Breast epithelium (tissue), 4 donors: ENCODE measurements around the gene CACNA2D3. TPM values are rescaled to one million over a fixed set of nuclear protein-coding genes. Genes with fewer than 3 reads are reported as not detected.

Experiments used
- DNase-seq, 2 donors: peaks; one replicate each; pipeline ENCODE4 v3.0.0-alpha.2; 2019; ENCODE audit warnings: low spot score in 2 of 2
- H3K27ac ChIP-seq, 2 donors: fragments of 200-600 bp; sonication (generic) in 1 of 2; one replicate each; pipeline ENCODE4 v1.5.1; 2016 to 2019; ENCODE audit warnings: mild to moderate bottlenecking in 1 of 2
- H3K27me3 ChIP-seq, 2 donors: fragments of 200-600 bp; sonication (generic) in 1 of 2; one replicate each; pipeline versions ENCODE4 v1.5.1 to v1.6.0; 2017 to 2019; ENCODE audit warnings: control low read depth in 1 of 2, mild to moderate bottlenecking in 1 of 2
- H3K36me3 ChIP-seq: fragments of 200-600 bp; one replicate; pipeline ENCODE4 v1.5.1; 2019
- H3K4me1 ChIP-seq, 2 donors: fragments of 200-600 bp; sonication (generic); one replicate each; pipeline ENCODE4 v1.5.1; 2016 to 2019; ENCODE audit warnings: control low read depth in 1 of 2
- H3K4me3 ChIP-seq, 3 donors: fragments of 200-600 bp; sonication (generic); 1 replicate in 2 of 3; 2 replicates in 1 of 3; pipeline ENCODE4 v1.5.1; 2016 to 2019; ENCODE audit warnings: mild to moderate bottlenecking in 3 of 3, moderate library complexity in 2 of 3
- H3K9me3 ChIP-seq, 2 donors: fragments of 200-600 bp; sonication (generic) in 1 of 2; one replicate each; pipeline ENCODE4 v1.5.1; 2016 to 2019; ENCODE audit warnings: control low read depth in 1 of 2
- POLR2A ChIP-seq: fragments of 450-650 bp; IDR thresholded peaks from one replicate; pipeline ENCODE4 v1.6.1; 2016; ENCODE audit warnings: antibody characterized with exemption, mild to moderate bottlenecking, moderate library complexity
- POLR2AphosphoS5 ChIP-seq, 3 donors: sonication (generic); formaldehyde crosslinking; IDR thresholded peaks; one replicate each; pipeline ENCODE4 v1.6.1; 2017; ENCODE audit warnings: antibody characterized with exemption in 3 of 3
- intact Hi-C: fragments of 100-400 bp; cut with DNase I; formaldehyde crosslinking; loops from one replicate; pipeline ENCODE4 v1.15.1; 2023; ENCODE audit warnings: low total_unique reads
- total RNA-seq, 3 donors: library from RNA; depleted of rRNA; stranded (reverse); fragments of >200 nt; gene quantifications; one replicate each; pipeline ENCODE4 v1.1.0, GENCODE V29; 2016
- TF ChIP-seq, protein P1 (sequence below), 3 donors: fragments of 450-650 bp; IDR thresholded peaks; one replicate each; pipeline ENCODE4 v1.5.1; 2016 to 2017; ENCODE audit warnings: antibody characterized with exemption in 3 of 3, mild to moderate bottlenecking in 3 of 3, moderate library complexity in 3 of 3

CACNA2D3 gene
- total RNA-seq, 3 donors from 2014 or later: 0.59 to 3.4 (median 2.3) TPM

DNA sequence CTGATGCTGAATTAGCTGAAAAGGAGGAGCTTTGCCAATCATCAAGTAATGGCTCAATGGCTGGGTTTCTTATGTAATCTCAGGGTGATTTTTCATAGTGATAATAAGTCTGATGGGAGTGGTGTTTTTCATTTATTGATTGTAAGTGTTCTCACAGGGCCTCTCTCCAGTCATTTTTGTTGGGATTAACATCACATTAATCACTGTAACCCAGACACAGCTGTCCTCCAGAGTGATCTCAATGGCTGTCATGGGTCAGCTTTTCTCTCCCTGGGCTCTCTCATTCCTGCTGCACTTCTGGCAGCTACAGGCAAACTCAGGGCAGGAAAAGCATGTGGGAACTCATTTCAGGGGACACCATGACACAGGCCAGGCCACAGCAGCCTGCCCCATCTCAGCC lies 642.6 kb downstream of the CACNA2D3 start:
- Histone ChIP-seq H3K36me3 (no peaks in the 10 kb centered on the region), H3K27me3 (no peaks in the 10 kb centered on the region), H3K9me3 (no peaks in the 10 kb centered on the region), H3K4me1 (no peaks in the 10 kb centered on the region), H3K27ac (no peak overlapping the region), H3K4me3 (no peak overlapping the region)
- TF ChIP-seq, protein P1, sequence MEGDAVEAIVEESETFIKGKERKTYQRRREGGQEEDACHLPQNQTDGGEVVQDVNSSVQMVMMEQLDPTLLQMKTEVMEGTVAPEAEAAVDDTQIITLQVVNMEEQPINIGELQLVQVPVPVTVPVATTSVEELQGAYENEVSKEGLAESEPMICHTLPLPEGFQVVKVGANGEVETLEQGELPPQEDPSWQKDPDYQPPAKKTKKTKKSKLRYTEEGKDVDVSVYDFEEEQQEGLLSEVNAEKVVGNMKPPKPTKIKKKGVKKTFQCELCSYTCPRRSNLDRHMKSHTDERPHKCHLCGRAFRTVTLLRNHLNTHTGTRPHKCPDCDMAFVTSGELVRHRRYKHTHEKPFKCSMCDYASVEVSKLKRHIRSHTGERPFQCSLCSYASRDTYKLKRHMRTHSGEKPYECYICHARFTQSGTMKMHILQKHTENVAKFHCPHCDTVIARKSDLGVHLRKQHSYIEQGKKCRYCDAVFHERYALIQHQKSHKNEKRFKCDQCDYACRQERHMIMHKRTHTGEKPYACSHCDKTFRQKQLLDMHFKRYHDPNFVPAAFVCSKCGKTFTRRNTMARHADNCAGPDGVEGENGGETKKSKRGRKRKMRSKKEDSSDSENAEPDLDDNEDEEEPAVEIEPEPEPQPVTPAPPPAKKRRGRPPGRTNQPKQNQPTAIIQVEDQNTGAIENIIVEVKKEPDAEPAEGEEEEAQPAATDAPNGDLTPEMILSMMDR (IDR thresholded peaks at IDR 0.05): no peak
- no peak for TF ChIP-seq POLR2A
- TF ChIP-seq POLR2AphosphoS5 (IDR thresholded peaks at IDR 0.05): no peak
- intact Hi-C loops: no loop called here
- DNase-seq: no peak

DNA sequence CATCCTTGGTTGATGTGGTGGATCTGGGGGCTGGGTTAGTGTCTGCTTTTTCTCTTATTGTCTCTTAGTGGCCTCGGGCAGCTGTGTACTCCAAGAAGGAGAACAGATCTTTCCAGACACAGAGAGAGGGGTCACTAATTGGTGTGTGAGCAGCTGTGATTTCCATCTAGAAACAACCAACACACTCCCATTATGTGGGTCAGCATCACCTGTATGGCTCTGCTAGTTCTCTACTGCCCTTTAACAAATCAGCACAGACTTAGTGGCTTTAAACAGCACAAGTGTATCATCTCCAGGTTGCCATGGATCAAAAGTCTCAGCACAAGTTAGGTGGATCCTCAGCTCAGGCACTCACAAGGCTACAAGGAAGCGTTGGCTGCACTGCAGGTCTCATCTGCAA lies 648.7 kb downstream of the CACNA2D3 start:
- Histone ChIP-seq H3K27me3 (no peaks in the 10 kb centered on the region), H3K4me1 (no peaks in the 10 kb centered on the region), H3K4me3 (no peak overlapping the region), H3K27ac (no peak overlapping the region), H3K36me3 (no peaks in the 10 kb centered on the region), H3K9me3 (no peaks in the 10 kb centered on the region)
- no peak for DNase-seq
- TF ChIP-seq, protein P1 (IDR thresholded peaks at IDR 0.05): no peak
- TF ChIP-seq POLR2A (no peak), POLR2AphosphoS5 (IDR thresholded peaks at IDR 0.05) (no peak)
- intact Hi-C loops: no loop called here

DNA sequence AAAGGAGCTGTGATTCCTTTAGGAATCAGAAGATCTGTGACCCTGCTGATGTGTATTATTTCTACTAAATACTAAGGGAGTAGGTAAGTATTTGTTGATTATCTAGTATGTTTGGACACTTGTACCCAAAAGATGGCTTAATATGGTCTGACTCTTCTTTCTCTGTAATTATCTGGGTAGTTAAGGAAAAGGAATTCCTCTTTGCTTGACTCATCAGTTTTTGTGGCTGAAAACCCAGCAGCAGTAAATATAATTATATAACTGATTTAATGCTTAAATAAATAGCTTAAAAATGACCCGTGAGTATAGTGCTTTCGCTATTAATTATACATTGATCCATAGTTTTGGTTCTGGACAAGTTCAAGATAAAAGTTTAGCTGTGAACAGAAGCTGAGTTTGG lies 649.7 kb downstream of the CACNA2D3 start:
- H3K36me3 ChIP-seq: no peaks in the 10 kb centered on the region
- no peaks in the 10 kb centered on the region for H3K9me3 ChIP-seq
- no peaks in the 10 kb centered on the region for H3K4me1 ChIP-seq
- no peak overlapping the region for H3K4me3 ChIP-seq
- intact Hi-C loops: no loop called here
- no peaks in the 10 kb centered on the region for H3K27me3 ChIP-seq
- TF ChIP-seq POLR2AphosphoS5 (IDR thresholded peaks at IDR 0.05) (no peak), POLR2A (no peak)
- TF ChIP-seq, protein P1 (IDR thresholded peaks at IDR 0.05): no peak
- no peak for DNase-seq
- no peak overlapping the region for H3K27ac ChIP-seq

DNA sequence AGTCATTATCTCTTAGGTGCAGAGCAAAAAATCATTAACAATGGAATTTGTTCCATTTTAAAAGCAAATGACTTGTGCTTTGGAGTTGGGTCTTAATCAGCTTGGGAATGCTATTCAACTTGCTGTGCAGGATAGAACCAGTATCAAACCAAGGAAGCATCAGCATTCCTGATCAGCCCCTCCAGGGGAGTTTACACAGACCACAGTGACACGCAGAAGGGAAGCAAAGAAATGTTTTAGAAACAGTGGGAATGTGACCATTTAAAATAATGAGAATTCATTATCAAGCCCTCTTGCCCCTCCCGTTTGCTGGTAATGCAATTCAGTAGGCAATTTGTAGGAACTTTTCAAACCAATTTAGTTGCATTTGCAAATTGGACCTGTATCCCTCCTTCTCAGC lies 650.4 kb downstream of the CACNA2D3 start:
- Histone ChIP-seq H3K4me3 (no peak overlapping the region), H3K27ac (no peak overlapping the region), H3K4me1 (no peaks in the 10 kb centered on the region), H3K27me3 (no peaks in the 10 kb centered on the region), H3K36me3 (no peaks in the 10 kb centered on the region), H3K9me3 (no peaks in the 10 kb centered on the region)
- intact Hi-C loops: no loop called here
- no peak for DNase-seq
- TF ChIP-seq POLR2A (no peak), POLR2AphosphoS5 (IDR thresholded peaks at IDR 0.05) (no peak)
- TF ChIP-seq, protein P1 (IDR thresholded peaks at IDR 0.05): no peak

DNA sequence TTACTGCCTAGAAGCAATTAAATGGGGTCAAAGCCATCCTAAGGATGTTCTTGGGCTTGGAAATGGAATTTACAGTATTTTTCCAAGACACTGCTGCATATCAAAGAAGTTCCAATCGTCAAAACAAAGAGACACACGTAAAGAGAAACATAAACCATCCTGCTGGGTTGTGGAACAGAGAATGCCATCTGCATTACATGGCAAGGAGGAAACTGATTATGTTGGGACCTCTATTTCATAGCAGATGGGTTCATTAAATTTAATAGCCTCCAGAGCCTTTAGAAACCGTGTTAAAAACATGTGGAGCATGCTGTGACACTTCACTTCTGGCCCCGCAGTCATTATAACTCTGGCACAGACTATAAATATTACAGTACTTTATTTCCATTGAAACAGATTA lies 650.9 kb downstream of the CACNA2D3 start:
- Histone ChIP-seq H3K36me3 (no peaks in the 10 kb centered on the region), H3K4me3 (no peak overlapping the region), H3K9me3 (no peaks in the 10 kb centered on the region), H3K27ac (no peak overlapping the region), H3K4me1 (no peaks in the 10 kb centered on the region), H3K27me3 (no peaks in the 10 kb centered on the region)
- intact Hi-C loops: no loop called here
- TF ChIP-seq, protein P1 (IDR thresholded peaks at IDR 0.05): no peak
- no peak for TF ChIP-seq POLR2AphosphoS5 (IDR thresholded peaks at IDR 0.05)
- DNase-seq: no peak
